AG09319 (cell line): ENCODE data around the gene CNTN1.

Experiments used
- DNase-seq: peaks from one replicate; pipeline ENCODE4 v3.0.0-alpha.2; 2010; ENCODE audit warnings: low read depth; ENCODE audit errors: extremely low read depth
- TF ChIP-seq, protein P1 (sequence below): IDR thresholded peaks from 2 replicates; pipeline ENCODE4 v1.5.1; 2011; ENCODE audit warnings: low read depth, mild to moderate bottlenecking, inconsistent platforms, low read length, moderate library complexity

CNTN1 gene

DNA sequence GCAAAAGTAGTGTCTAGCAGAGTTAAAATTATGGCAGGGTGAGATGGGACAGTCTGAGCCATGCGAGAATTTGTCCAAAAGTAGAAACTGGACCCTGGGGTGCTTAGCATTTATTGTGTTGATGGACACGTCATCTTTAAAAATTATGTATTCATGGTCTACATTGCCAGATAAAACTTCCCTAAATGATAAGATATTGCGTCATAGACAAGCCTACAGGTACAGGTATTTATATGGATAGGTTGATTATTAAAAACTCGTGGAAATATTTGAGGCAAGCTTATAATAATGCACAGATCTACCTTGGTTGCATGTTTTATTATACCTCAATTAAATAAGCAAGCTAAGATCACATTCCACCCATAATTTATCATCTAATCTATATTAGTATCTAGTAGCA is 299.9 kb downstream of the CNTN1 start:
- TF ChIP-seq, protein P1, sequence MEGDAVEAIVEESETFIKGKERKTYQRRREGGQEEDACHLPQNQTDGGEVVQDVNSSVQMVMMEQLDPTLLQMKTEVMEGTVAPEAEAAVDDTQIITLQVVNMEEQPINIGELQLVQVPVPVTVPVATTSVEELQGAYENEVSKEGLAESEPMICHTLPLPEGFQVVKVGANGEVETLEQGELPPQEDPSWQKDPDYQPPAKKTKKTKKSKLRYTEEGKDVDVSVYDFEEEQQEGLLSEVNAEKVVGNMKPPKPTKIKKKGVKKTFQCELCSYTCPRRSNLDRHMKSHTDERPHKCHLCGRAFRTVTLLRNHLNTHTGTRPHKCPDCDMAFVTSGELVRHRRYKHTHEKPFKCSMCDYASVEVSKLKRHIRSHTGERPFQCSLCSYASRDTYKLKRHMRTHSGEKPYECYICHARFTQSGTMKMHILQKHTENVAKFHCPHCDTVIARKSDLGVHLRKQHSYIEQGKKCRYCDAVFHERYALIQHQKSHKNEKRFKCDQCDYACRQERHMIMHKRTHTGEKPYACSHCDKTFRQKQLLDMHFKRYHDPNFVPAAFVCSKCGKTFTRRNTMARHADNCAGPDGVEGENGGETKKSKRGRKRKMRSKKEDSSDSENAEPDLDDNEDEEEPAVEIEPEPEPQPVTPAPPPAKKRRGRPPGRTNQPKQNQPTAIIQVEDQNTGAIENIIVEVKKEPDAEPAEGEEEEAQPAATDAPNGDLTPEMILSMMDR: no peak
- no peak for DNase-seq

DNA sequence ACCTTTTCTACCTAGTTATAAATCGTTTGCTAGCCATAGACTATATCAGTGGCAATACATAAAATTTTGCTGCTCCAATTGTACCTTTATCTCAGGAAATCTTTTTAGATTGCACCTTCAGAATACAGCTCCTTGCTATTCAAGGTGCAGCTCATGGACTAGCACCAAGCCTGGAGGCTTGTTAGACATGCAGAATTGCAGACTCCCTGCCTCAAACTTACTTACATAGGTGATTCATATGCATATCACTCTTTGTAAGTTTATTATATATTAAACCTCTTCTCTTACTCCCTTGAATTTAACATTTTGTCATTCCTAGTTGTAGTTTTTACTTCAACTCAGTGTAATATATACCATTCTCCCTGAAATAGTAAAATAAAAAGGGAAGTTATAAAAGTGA is 300.4 kb downstream of the CNTN1 start:
- no peak for DNase-seq
- TF ChIP-seq, protein P1: no peak

DNA sequence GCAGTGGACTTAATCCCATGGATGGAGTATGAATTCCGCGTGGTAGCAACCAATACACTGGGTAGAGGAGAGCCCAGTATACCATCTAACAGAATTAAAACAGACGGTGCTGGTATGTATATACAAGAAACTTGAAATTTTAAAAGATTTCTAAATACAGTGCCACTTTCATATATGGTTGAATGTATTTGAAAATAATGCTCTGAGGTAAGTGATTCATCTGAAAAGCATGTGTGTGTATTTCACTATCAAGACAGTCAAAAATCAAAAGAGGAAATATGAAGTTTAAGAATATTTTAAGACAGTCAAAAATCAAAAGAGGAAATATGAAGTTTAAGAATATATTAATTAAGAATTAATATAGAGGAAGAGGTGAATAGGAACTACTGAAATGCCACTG is 300.9 kb downstream of the CNTN1 start:
- no peak for DNase-seq
- TF ChIP-seq, protein P1: no peak

DNA sequence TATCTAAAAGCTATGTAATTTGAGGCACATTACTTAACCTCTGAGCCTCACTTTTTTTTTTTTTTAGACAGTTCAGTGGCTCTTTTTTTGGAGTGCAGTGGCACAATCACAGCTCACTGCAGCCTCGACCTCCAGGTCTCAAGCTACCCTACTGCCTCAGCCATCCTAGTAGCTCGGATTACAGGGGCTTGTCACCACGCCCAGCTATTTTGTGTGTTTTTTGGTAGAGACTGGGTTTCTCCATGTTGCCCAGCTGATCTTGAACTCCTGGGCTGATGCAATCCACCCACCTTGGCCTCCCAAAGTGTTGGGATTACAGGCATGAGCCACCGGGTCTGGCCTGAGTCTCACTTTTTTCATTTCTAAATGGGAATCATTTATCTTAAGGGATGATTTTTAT is 303.9 kb downstream of the CNTN1 start:
- TF ChIP-seq, protein P1: no peak
- no peak for DNase-seq

DNA sequence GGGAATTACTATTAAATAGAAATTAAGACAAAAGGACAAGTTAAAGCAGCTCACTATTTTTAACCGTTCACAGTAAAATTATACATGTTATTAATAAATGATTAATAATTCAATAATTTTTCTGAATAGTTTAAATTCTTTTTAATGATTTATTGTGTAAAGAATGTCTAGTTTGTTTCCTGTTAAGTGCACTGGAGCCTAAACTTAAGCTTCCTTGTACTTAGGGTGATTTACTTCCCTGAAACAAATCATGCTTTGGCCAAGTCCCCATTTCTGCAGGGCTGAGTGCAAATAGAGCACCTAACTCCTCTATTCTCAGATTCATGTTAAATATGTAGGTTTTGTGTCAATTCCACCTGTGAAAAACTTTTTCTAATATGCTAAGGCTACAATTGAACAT is 307.0 kb downstream of the CNTN1 start:
- no peak for DNase-seq
- TF ChIP-seq, protein P1: no peak

DNA sequence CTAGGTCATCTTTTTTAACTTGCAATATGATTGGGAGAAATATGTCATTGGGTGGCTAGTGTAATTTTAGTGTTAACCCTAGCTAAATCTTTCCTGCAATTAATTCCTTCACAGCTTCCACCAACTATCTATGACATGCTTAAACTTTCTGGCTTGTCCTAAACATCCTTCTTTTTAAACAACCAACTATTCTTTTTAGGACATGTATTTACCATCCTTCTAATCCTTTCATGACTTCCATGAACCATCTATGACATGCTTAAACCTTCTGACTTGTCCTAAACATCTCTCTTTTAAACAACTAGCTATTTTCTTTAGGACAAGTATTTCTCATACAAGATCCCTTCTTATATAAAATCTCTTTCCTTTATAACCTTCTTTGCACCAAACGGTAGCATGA is 316.2 kb downstream of the CNTN1 start:
- no peak for DNase-seq
- TF ChIP-seq, protein P1: no peak

DNA sequence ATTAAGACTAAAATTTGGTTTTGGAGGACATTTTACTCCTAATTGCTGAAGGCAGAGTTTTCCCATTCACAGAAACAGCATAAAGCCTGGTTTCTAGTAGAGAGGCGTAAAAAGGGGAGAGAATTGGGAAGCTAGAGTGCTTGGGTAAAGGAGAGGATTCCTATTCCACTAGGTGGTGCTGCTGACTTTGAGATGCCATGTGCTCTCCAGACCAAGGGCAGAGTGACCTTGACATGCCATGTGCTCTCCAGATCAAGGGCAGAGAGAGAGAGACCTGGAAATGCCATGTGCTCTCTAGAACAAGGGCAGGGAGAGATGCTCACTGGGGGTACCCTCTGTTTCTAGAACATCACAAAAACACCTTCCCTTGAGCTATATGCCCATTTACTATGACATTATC is 319.7 kb downstream of the CNTN1 start:
- TF ChIP-seq, protein P1: no peak; the same call in 1 of the 2 replicates
- no peak for DNase-seq
